ENCODE data around the gene XAGE1B. TPM values are rescaled to one million over a fixed set of nuclear protein-coding genes. Genes with fewer than 3 reads are reported as not detected.
"Not testable (repeated sequence)": the region's sequence is repeated elsewhere in the genome, so short reads cannot be mapped to it uniquely, and the experiment has no call there.

The XAGE1B gene
- total RNA-seq, 1 experiment from 2014 or later, result not detected

DNA sequence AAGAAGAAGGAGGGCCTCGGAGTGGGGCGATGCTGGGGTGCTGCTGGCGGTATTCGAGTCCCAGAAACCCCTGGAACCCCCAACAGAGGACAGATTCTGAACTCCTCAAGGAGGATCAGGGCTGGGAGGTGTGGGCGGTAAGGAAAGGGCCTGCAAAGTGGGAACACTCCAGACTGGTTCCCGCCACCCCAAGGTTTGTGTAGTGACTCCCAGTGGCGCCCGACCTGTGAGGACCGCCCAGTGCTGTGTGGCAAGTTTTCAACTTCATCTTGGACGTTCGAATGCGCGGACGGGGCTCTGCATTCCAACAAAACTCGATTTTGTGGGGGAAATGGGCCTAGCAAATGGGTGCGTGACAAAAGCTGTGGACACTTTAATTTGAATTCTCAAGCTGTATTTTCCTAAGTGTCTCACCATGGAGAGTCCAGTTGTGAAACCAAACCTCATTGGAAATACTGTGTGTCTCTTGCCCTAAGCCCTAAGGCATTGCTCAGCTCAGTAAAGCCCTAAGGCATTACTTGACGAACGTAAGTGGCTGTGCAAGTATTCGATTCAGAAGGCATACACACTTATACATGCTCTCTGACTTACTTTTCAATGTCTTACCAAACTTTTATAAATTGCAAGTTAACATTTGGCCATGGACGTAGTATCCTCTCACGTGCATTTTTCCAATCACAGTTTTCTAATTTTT is 27.4 kb upstream of the XAGE1B start:
- CTCF ChIA-PET, result no interaction called here
- Histone ChIP-seq H3K27ac (ENCODE audit: low read length) (no peak overlapping the region), H3K9me3 (ENCODE audit: control insufficient read depth, insufficient read depth, low read depth, low read length) (no peaks in the 10 kb centered on the region), H3K4me3 (ENCODE audit: low read depth in 2 of 2, low read length in 2 of 2) (no peak overlapping the region), H3K4me1 (ENCODE audit: control insufficient read depth, insufficient read depth, low read length) (no peaks in the 10 kb centered on the region), H3K36me3 (ENCODE audit: control insufficient read depth, insufficient read depth, low read length) (no peaks in the 10 kb centered on the region), H3K27me3 (ENCODE audit: control insufficient read depth, insufficient read depth, low read length) (no peaks in the 10 kb centered on the region)
- intact Hi-C loops (cut with micrococcal nuclease; ENCODE audit: unreplicated experiment), result no loop called here
- BruUV-seq (replicated peaks), result no TSS peak
- in situ Hi-C loops (cut with HindIII; ENCODE audit: low pct_unique_long_range_greater_than_20kb, low sequenced_read_pairs), result no loop called here
- POLR2A ChIA-PET, result no interaction called here
- TF ChIP-seq, protein P1, sequence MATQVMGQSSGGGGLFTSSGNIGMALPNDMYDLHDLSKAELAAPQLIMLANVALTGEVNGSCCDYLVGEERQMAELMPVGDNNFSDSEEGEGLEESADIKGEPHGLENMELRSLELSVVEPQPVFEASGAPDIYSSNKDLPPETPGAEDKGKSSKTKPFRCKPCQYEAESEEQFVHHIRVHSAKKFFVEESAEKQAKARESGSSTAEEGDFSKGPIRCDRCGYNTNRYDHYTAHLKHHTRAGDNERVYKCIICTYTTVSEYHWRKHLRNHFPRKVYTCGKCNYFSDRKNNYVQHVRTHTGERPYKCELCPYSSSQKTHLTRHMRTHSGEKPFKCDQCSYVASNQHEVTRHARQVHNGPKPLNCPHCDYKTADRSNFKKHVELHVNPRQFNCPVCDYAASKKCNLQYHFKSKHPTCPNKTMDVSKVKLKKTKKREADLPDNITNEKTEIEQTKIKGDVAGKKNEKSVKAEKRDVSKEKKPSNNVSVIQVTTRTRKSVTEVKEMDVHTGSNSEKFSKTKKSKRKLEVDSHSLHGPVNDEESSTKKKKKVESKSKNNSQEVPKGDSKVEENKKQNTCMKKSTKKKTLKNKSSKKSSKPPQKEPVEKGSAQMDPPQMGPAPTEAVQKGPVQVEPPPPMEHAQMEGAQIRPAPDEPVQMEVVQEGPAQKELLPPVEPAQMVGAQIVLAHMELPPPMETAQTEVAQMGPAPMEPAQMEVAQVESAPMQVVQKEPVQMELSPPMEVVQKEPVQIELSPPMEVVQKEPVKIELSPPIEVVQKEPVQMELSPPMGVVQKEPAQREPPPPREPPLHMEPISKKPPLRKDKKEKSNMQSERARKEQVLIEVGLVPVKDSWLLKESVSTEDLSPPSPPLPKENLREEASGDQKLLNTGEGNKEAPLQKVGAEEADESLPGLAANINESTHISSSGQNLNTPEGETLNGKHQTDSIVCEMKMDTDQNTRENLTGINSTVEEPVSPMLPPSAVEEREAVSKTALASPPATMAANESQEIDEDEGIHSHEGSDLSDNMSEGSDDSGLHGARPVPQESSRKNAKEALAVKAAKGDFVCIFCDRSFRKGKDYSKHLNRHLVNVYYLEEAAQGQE (IDR thresholded peaks at IDR 0.05; ENCODE audit: insufficient read depth in 1 of 2, low read depth in 2 of 2, low read length in 1 of 2), result no peak
- no peak for TF ChIP-seq TCF7L2 (IDR thresholded peaks at IDR 0.05; ENCODE audit: low read depth, low read length)
- TF ChIP-seq POLR2AphosphoS5 (IDR thresholded peaks at IDR 0.05; ENCODE audit: low read depth, low read length), result no peak
- no peak for TF ChIP-seq SIN3A (IDR thresholded peaks at IDR 0.05; ENCODE audit: borderline replicate concordance, insufficient read depth, low read depth, low read length)
- TF ChIP-seq, protein P2, sequence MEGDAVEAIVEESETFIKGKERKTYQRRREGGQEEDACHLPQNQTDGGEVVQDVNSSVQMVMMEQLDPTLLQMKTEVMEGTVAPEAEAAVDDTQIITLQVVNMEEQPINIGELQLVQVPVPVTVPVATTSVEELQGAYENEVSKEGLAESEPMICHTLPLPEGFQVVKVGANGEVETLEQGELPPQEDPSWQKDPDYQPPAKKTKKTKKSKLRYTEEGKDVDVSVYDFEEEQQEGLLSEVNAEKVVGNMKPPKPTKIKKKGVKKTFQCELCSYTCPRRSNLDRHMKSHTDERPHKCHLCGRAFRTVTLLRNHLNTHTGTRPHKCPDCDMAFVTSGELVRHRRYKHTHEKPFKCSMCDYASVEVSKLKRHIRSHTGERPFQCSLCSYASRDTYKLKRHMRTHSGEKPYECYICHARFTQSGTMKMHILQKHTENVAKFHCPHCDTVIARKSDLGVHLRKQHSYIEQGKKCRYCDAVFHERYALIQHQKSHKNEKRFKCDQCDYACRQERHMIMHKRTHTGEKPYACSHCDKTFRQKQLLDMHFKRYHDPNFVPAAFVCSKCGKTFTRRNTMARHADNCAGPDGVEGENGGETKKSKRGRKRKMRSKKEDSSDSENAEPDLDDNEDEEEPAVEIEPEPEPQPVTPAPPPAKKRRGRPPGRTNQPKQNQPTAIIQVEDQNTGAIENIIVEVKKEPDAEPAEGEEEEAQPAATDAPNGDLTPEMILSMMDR (IDR thresholded peaks at IDR 0.05), result no peak
- DNase-seq (ENCODE audit: low read depth, low spot score), result no peak
- ATAC-seq, result no peak

DNA sequence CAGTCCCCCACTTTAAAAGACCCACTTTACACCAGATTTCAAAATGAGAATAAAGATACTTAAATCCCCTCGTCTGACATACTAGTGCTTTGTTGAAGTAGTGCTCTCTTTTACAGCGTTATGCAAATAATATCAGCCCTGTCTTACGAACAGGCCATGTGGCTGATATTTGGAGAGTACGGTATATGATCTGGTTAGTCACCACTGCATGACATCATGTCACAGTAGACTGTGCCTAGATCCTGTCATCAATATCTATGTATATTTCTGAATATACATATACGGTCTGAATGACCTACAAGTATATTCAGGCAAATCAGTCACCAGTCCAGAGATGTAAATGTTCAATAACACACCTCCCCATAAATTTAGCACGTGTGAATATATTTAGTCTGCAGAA is 25.4 kb upstream of the XAGE1B start:
- no TSS peak for BruUV-seq (replicated peaks)
- CTCF ChIA-PET, result no interaction called here

DNA sequence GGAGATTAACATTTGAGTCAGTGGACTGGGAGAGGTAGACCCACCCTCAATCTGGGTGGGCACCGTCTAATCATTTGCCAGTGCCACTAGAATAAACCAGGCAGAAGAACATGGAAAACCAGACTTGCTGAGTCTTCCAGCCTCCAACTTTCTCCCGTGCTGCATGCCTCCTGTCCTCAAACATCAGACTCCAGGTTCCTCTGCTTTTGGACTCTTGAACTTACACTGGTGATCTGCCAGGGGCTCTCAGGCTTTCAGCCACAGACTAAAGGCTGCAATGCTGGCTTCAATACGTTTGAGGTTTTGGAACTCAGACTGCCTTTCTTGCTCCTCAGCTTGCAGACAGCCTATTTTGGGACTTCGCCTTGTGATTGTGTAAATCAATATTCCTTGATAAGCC is 24.2 kb upstream of the XAGE1B start:
- H3K4me3 ChIP-seq (ENCODE audit: low read depth in 2 of 2, low read length in 2 of 2); DNase-seq (ENCODE audit: low read depth, low spot score); ATAC-seq; POLR2A ChIA-PET; H3K36me3 ChIP-seq (ENCODE audit: control insufficient read depth, insufficient read depth, low read length); H3K27ac ChIP-seq (ENCODE audit: low read length); H3K4me1 ChIP-seq (ENCODE audit: control insufficient read depth, insufficient read depth, low read length); CTCF ChIA-PET; BruUV-seq (replicated peaks); intact Hi-C loops (cut with micrococcal nuclease; ENCODE audit: unreplicated experiment); in situ Hi-C loops (cut with HindIII; ENCODE audit: low pct_unique_long_range_greater_than_20kb, low sequenced_read_pairs); H3K9me3 ChIP-seq (ENCODE audit: control insufficient read depth, insufficient read depth, low read depth, low read length); H3K27me3 ChIP-seq (ENCODE audit: control insufficient read depth, insufficient read depth, low read length): not testable (repeated sequence)

More for the DNA sequence above, 25.4 kb upstream of the XAGE1B start:
- H3K36me3 ChIP-seq (ENCODE audit: control insufficient read depth, insufficient read depth, low read length), result no peaks in the 10 kb centered on the region
- in situ Hi-C loops (cut with HindIII; ENCODE audit: low pct_unique_long_range_greater_than_20kb, low sequenced_read_pairs) (no loop called here), intact Hi-C loops (cut with micrococcal nuclease; ENCODE audit: unreplicated experiment) (no loop called here)
- POLR2A ChIA-PET, result no interaction called here
- H3K27ac ChIP-seq (ENCODE audit: low read length), result no peak overlapping the region
- H3K4me3 ChIP-seq (ENCODE audit: low read depth in 2 of 2, low read length in 2 of 2), result no peak overlapping the region
- H3K27me3 ChIP-seq (ENCODE audit: control insufficient read depth, insufficient read depth, low read length), result no peaks in the 10 kb centered on the region
- no peaks in the 10 kb centered on the region for H3K4me1 ChIP-seq (ENCODE audit: control insufficient read depth, insufficient read depth, low read length)
- ATAC-seq (no peak), DNase-seq (ENCODE audit: low read depth, low spot score) (no peak)
- H3K9me3 ChIP-seq (ENCODE audit: control insufficient read depth, insufficient read depth, low read depth, low read length), result no peaks in the 10 kb centered on the region
- TF ChIP-seq, protein P2 (IDR thresholded peaks at IDR 0.05), result no peak
- TF ChIP-seq, protein P1 (IDR thresholded peaks at IDR 0.05; ENCODE audit: insufficient read depth in 1 of 2, low read depth in 2 of 2, low read length in 1 of 2), result no peak
- TF ChIP-seq SIN3A (IDR thresholded peaks at IDR 0.05; ENCODE audit: borderline replicate concordance, insufficient read depth, low read depth, low read length), result no peak
- TF ChIP-seq TCF7L2 (IDR thresholded peaks at IDR 0.05; ENCODE audit: low read depth, low read length), result no peak
- TF ChIP-seq POLR2AphosphoS5 (IDR thresholded peaks at IDR 0.05; ENCODE audit: low read depth, low read length), result no peak

All from Panc1 (cell line).